GM12874 (cell line): ENCODE data around the gene CFAP70.

Experiments
- CTCF ChIP-seq: IDR thresholded peaks from 2 replicates; pipeline ENCODE4 v1.5.1; 2011; ENCODE audit warnings: low read depth, mild to moderate bottlenecking, control low read depth, low read length, moderate library complexity; ENCODE audit not compliant: insufficient read depth

Gene CFAP70

GRCh38 chr10:73247509-73248258 lies 111.0 kb downstream of the CFAP70 start:
- TF ChIP-seq CTCF: no peak

GRCh38 chr10:73246646-73247508 lies 111.8 kb downstream of the CFAP70 start, which contains the start of gene DNAJC9:
Gene DNAJC9 (minus strand): TSS chr10:73247255. CDS start chr10:73247189, 66 bp downstream.
- no peak for TF ChIP-seq CTCF

- no peak for TF ChIP-seq CTCF
Observed at GRCh38 chr10:73246322-73246645, 112.4 kb downstream of the CFAP70 start.

- TF ChIP-seq CTCF: no peak
Observed at GRCh38 chr10:73244866-73245477, 113.7 kb downstream of the CFAP70 start.

GRCh38 chr10:73239908-73240307 lies 118.8 kb downstream of the CFAP70 start:
- TF ChIP-seq CTCF: no peak

- TF ChIP-seq CTCF: no peak
Observed at GRCh38 chr10:73238990-73239566, 119.6 kb downstream of the CFAP70 start.

- no peak for TF ChIP-seq CTCF
Observed at GRCh38 chr10:73234695-73235094, 124.0 kb downstream of the CFAP70 start.
